Measurements from ENCODE around the gene MPP3. TPM values are rescaled to one million over a fixed set of nuclear protein-coding genes. Genes with fewer than 3 reads are reported as not detected.
"Not testable (repeated sequence)": the region's sequence is repeated elsewhere in the genome, so short reads cannot be mapped to it uniquely, and the experiment has no call there.

The MPP3 gene
- 10 to 100 TPM; 30.7 to 74.2 TPM for total RNA-seq
- long read RNA-seq, transcript MPP3-208 (19 exons, 2,186 nt) = major isoform, 9 of 60 reads
- long read RNA-seq, partial matches to known transcripts = 28 of 60 reads
- long read RNA-seq, other reads (novel, unspliced or antisense) = 22 of 60 reads

- DNase-seq = peak; percentile 82
- peak; percentile 92 to 93 for ATAC-seq
- intact Hi-C loops (cut with DNase I) = loop anchor here in 1 of 2 donors (5.0 kb wide), 1 partner anchor 56 kb away; the partner anchor contains the start of gene DUSP3
Observed at GRCh38 chr17:43832976-43833829, at the start of gene MPP3. MPP3 (minus strand) TSS chr17:43833146; CDS start chr17:43831906, 1,240 bp downstream.

- no peak for ATAC-seq
- intact Hi-C loops (cut with DNase I) = no loop called here
- DNase-seq = no peak
Observed at GRCh38 chr17:43881758-43882505, 49.0 kb upstream of the MPP3 start.

DNA sequence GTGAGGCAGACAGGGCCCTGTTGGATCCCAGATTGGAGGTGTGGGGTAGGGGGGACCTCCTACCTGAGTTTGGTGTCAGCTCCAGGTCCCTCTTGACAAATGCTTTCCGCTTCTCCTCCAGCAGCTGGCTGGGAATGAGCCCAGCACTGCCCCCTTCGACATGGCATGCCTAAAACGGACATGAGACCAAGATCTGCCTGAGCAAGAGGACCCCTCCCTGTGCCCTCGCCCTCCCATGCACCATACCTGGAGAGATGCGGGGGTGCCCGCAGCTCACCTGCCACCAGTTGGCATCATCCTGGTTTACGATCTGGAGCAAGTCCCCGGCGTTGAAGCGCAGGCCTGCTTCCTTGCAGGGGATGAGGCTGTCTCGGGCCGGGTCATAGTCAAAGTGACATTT lies 48.2 kb upstream of the MPP3 start:
- DNase-seq (no peak), ATAC-seq (no peak)
- intact Hi-C loops (cut with DNase I) = no loop called here

DNA sequence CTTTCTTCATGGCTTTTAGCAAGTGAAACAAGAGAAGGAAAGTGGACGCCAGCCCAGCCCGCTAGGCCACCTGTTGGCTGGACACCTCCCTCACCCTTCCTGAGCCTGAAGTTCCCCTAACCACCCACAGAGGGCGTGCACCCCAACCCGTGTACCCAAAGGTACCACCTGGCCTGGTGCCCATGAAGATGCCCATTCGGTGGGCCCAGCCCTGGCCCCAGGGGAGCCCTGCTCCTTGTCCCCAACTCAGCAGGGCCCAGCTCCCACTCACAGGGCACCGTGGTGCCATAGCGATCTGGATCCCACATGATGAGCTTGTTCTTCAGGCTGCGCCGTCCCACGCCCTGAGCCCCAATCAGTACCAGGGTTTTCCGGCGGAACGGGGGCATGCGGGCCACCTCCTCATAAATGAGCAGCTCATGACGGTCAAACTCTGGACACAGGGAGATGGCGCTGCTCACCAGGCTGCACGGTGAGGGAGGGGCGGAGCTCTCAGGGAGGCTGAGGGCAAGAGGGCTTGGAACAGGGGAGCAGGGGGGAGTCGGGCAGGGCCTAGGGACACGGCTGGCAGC lies 47.6 kb upstream of the MPP3 start:
- no peak for ATAC-seq
- intact Hi-C loops (cut with DNase I) = no loop called here
- peak; percentile 49 for DNase-seq

GRCh38 chr17:43879723-43880419 lies 46.9 kb upstream of the MPP3 start:
- intact Hi-C loops (cut with DNase I) = no loop called here
- no peak for ATAC-seq
- no peak for DNase-seq

- DNase-seq (peak; percentile 71), ATAC-seq (peak; percentile 82 to 84)
- intact Hi-C loops (cut with DNase I) = no loop called here
Observed at GRCh38 chr17:43878260-43879175, 45.6 kb upstream of the MPP3 start.

DNA sequence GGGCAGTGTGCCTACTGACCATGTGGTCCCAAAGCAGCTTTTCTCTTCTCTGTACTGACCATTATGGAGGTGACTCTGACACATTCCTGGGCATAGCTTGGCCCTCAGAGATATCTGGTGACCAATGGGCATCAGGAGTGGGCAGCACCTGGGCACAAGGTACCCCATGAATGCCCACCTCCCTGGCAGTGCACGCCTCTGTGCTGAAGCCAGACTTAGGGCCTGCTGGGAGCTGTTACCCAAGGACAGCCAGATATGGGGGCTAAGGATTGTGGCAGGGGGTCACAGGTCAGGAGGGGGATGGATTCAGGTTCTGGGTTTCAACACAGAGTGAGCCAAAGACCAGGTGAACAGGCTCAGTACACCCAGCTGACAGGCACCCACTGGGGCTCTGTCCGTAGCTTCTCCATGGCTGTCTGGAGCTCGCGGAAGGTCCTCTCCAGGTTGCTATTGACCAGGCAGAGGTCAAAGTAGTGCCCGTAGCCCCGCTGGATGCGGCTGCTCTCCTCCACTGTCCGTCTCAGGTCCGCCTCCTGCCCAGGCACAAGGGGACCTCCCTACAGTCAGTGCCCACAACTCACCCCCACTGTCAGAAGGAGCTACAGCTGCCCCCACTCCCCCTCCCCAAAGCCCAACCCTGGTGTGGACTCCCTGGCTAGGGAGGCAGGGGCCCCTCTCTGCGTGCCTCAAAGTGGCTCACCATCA lies 44.7 kb upstream of the MPP3 start:
- ATAC-seq = no peak
- intact Hi-C loops (cut with DNase I) = no loop called here
- DNase-seq = no peak

- intact Hi-C loops (cut with DNase I) = no loop called here
- DNase-seq (no peak), ATAC-seq (no peak)
Observed at GRCh38 chr17:43877031-43877430, 44.1 kb upstream of the MPP3 start.

DNA sequence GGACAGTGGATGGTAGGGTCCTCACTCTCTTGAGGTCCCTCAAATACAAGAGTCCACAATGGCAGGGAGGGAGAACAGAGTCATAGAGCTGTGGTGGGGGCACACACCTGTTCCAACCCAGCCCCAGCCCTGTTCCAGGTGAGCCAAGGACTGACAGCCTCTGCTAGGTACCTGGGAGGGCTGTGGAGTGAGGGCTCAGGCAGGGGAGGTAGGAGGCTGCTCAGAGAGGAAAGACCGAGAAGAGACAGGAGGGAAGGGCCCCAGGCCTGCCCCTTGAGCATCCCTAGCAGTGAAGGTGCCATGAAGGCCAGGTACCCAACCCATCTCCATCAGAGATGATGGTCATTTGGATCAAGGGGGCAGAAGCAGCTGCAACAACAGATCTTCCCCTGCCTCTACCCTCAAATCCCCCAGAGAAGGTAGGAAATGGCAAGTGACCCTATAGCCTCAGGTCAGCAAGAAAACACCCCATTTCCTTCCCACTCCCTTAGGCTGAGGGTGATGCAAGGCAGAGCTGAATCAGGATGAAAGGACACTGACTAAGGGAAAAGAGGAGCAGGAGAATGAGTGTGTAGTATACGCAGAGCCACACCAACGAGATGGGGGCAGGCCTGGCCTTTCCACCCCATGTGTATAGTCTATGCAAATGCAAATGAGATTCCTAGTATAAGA lies 42.7 kb upstream of the MPP3 start:
- no peak for DNase-seq
- intact Hi-C loops (cut with DNase I) = no loop called here
- no peak for ATAC-seq

GRCh38 chr17:43874293-43874692 lies 41.3 kb upstream of the MPP3 start:
- intact Hi-C loops (cut with DNase I) = no loop called here
- DNase-seq = peak; percentile 62
- ATAC-seq = peak; percentile 18 to 46

GRCh38 chr17:43873815-43874214 lies 40.9 kb upstream of the MPP3 start:
- intact Hi-C loops (cut with DNase I) = loop anchor here in 1 of 2 donors (2.0 kb wide), 1 partner anchor 51 kb away; no protein-coding TSS in a partner anchor
- DNase-seq = no peak
- ATAC-seq = no peak

DNA sequence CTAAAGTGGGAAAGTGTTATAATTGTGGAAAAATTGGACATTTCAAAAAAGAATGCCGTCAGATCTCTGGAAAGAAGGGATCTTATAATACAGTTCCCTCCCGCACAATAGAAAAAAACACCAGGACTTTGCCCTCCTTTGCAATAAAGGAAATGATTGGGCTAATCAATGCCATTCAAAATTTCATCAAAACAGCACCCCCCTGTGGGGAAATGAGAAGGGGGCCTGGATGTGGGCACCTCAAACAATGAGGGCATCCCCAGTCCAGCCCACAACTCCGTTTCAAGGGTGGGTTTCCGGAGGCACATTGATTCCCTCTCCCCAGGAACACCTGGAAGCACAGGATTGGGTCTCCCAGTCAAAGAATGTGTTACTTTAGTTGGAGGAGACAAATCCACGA lies 40.1 kb upstream of the MPP3 start:
- intact Hi-C loops (cut with DNase I) = loop anchor here in 1 of 2 donors (2.0 kb wide), 1 partner anchor 50 kb away; no protein-coding TSS in a partner anchor
- no peak for ATAC-seq

GRCh38 chr17:43871946-43872690 lies 39.2 kb upstream of the MPP3 start:
- ATAC-seq (peak in 1 of 2 donors; percentile 20), DNase-seq (no peak)
- intact Hi-C loops (cut with DNase I) = loop anchor here in 1 of 2 donors (2.0 kb wide), 1 partner anchor 49 kb away; no protein-coding TSS in a partner anchor

More for the DNA sequence above, 40.1 kb upstream of the MPP3 start:
- DNase-seq = no peak

GRCh38 chr17:43869031-43869430 lies 36.1 kb upstream of the MPP3 start:
- intact Hi-C loops (cut with DNase I); ATAC-seq; DNase-seq: not testable (repeated sequence)

GRCh38 chr17:43868226-43868994 lies 35.5 kb upstream of the MPP3 start:
- no peak for ATAC-seq
- no peak for DNase-seq
- intact Hi-C loops (cut with DNase I) = no loop called here
